Colon (tissue), 2 donors: Measurements from ENCODE around the gene NFIA.

Experiments
- FAIRE-seq: peaks from 2 replicates; lab custom pipeline; 2012; peaks lifted over from hg19 to GRCh38; lab: Jason Lieb, UNC
- donor health status: control.
- donor health status: control.

Gene NFIA

GRCh38 chr1:61152469-61153105 is 70.2 kb downstream of the NFIA start:
- no peak for FAIRE-seq

- FAIRE-seq, result no peak
Observed at GRCh38 chr1:61156576-61157467, 74.5 kb downstream of the NFIA start.

GRCh38 chr1:61157468-61157987 is 75.2 kb downstream of the NFIA start:
- no peak for FAIRE-seq

- no peak for FAIRE-seq
Observed at GRCh38 chr1:61158591-61158990, 76.2 kb downstream of the NFIA start.

- no peak for FAIRE-seq
Observed at GRCh38 chr1:61160526-61160925, 78.2 kb downstream of the NFIA start.

GRCh38 chr1:61162520-61163258 is 80.3 kb downstream of the NFIA start:
- no peak for FAIRE-seq

- FAIRE-seq, result no peak
Observed at GRCh38 chr1:61163355-61163754, 81.0 kb downstream of the NFIA start.

- no peak for FAIRE-seq
Observed at GRCh38 chr1:61165402-61165801, 83.0 kb downstream of the NFIA start.

- FAIRE-seq, result no peak
Observed at GRCh38 chr1:61167309-61167708, 84.9 kb downstream of the NFIA start.

- FAIRE-seq, result no peak
Observed at GRCh38 chr1:61169045-61169444, 86.7 kb downstream of the NFIA start.

- no peak for FAIRE-seq
Observed at GRCh38 chr1:61169634-61170033, 87.3 kb downstream of the NFIA start.

GRCh38 chr1:61170328-61171238 is 88.2 kb downstream of the NFIA start:
- FAIRE-seq, result no peak

- FAIRE-seq, result peak; percentile 18
Observed at GRCh38 chr1:61171346-61171745, 89.0 kb downstream of the NFIA start.

GRCh38 chr1:61171974-61172373 is 89.6 kb downstream of the NFIA start:
- FAIRE-seq, result no peak

- no peak for FAIRE-seq
Observed at GRCh38 chr1:61173118-61173517, 90.8 kb downstream of the NFIA start.

GRCh38 chr1:61174060-61174795 is 91.9 kb downstream of the NFIA start:
- no peak for FAIRE-seq

GRCh38 chr1:61175976-61176375 is 93.6 kb downstream of the NFIA start:
- no peak for FAIRE-seq

GRCh38 chr1:61181067-61182038 is 99.0 kb downstream of the NFIA start:
- FAIRE-seq, result no peak

GRCh38 chr1:61182049-61182448 is 99.7 kb downstream of the NFIA start:
- no peak for FAIRE-seq

GRCh38 chr1:61182480-61182879 is 100.1 kb downstream of the NFIA start:
- FAIRE-seq, result peak; percentile 62
